HTR-8/SVneo (cell line): Measurements from ENCODE around the gene FGR.

Experiments
- DNase-seq: peaks from one replicate; pipeline ENCODE4 v3.0.0; 2011; ENCODE audit warnings: low spot score, mixed read lengths; ENCODE audit not compliant: insufficient read length
- FAIRE-seq: peaks from 2 replicates; lab custom pipeline; 2011; peaks lifted over from hg19 to GRCh38; lab: Jason Lieb, UNC

Gene FGR

DNA sequence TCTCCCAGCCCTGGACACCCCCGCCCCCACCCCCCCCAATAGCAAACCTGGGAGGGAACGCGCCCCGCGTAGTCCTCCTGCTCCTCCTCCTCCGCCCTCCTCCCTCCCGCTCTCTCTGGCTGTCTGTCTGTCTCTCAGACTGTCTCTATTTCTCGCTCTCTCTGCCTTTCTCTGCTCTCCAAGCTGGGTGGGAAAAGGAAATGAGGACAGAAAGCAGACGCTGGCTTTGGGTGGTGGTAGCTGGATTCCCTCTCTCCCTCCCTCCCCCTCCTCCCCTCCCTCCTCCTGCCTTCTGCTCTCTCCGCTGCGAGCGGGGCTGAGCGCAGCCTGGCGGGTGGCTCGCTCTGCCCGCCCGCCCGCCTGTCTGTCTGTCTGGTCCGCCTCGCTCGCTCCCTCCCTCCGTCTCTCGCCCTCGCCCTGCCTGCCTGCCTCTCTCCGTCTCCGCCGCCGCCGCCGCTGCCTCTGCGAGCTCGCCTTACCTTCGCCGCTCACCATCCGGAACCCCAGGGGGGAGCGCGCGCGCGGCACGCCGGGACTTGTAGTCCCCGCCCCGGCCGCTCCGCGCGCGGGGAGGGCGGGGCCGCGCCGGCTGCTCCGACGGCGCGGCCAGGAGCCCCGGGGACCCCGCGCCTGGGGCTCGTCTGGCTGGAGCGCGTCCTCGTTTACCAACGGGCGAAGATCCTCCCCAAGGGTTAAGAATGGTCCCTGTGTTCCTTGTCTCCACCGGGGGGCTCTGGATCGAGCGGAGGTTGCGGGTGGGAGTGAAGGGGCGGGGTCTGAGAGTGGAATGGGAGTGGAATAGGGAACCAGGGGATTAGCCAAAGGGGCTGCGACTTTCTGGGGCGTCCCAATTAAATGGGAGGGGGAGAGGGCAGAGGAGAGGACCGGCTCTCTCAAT, 31.1 kb downstream of the FGR start, which contains the start of gene AHDC1:
Gene AHDC1, minus strand, starts transcription at position 464 of the 898 bp plus-strand sequence. CDS start 52,029 bp downstream, outside the sequence.
- FAIRE-seq = peak; percentile 59

GRCh38 chr1:27603309-27603680, 31.7 kb downstream of the FGR start:
- DNase-seq (no peak), FAIRE-seq (no peak)

More for the DNA sequence above, 31.1 kb downstream of the FGR start, which contains the start of gene AHDC1:
- peak; percentile 82 for DNase-seq

DNA sequence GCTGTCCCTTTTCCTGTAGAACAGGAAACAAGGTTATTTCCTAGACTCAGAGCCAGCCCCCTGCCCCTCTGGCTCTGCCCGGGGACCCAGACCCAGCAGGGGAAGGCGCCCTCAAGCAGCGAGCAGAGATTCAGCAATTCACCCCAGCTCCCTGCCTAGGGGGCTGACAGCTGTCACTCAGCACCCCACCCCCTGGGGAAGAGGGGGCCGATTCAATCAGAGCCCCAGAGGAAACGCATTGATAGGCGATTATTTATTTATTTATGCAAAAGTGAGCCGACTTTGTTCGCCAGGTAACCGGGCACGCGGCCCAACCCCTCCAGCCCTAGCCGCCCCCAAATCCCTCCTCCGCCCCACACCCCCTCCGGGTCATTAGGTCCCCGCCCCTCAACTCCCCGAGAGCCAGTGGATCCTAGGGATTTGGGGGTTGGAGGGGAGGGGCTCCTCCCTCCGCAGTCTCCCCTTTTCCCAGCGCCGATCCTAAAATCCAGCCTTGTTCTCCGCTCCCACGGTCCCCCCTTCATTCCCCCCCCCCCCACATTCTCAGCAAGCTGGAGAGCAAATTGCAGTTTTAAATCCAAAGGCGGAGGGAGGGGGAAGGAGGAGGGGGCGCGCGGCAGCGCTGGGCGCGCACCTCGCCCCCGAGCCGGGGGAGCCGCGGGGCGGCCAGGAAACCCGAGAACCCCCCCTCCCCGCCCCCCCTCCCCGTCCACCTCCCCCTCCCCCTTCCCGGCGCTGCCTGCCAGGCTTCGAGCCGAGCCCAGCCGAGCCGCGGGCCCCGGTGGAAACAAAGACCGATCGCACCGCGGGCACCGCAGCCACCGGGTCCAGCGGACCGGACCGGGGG, 32.3 kb downstream of the FGR start:
- FAIRE-seq (no peak), DNase-seq (no peak)

- no peak for DNase-seq
Observed at GRCh38 chr1:27601771-27602461, 33.1 kb downstream of the FGR start.

GRCh38 chr1:27601321-27601770, 33.6 kb downstream of the FGR start:
- no peak for DNase-seq

More at GRCh38 chr1:27601771-27602461, 33.1 kb downstream of the FGR start:
- FAIRE-seq = no peak

GRCh38 chr1:27600498-27601175, 34.3 kb downstream of the FGR start:
- no peak for DNase-seq

More at GRCh38 chr1:27601321-27601770, 33.6 kb downstream of the FGR start:
- FAIRE-seq = no peak

GRCh38 chr1:27599605-27600497, 35.1 kb downstream of the FGR start:
- DNase-seq (no peak), FAIRE-seq (no peak)

More at GRCh38 chr1:27600498-27601175, 34.3 kb downstream of the FGR start:
- FAIRE-seq = no peak

GRCh38 chr1:27598902-27599528, 36.0 kb downstream of the FGR start:
- DNase-seq (no peak), FAIRE-seq (no peak)

GRCh38 chr1:27598295-27598687, 36.7 kb downstream of the FGR start:
- FAIRE-seq (no peak), DNase-seq (no peak)

- DNase-seq (no peak), FAIRE-seq (no peak)
Observed at GRCh38 chr1:27597516-27598294, 37.3 kb downstream of the FGR start.

DNA sequence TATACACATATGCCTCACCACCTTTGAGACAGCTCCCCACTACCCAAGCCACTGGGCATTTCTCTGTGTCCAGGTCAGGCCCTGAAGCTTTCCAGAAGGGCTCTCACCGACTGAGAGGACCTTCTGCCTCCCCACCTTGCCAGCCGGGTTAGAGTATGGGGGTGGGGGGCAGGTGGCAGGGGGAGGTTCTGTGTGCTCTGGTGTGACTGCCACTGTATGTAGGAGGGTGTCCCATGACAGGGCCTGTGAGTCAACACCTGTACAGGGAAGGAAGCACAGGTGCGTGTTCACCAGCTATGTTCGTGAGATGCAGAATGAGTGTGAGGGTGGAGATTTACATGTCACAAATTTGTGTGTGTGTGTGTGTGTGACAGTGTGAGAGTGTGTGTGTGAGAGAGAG, 38.0 kb downstream of the FGR start:
- no peak for FAIRE-seq
- DNase-seq = no peak

DNA sequence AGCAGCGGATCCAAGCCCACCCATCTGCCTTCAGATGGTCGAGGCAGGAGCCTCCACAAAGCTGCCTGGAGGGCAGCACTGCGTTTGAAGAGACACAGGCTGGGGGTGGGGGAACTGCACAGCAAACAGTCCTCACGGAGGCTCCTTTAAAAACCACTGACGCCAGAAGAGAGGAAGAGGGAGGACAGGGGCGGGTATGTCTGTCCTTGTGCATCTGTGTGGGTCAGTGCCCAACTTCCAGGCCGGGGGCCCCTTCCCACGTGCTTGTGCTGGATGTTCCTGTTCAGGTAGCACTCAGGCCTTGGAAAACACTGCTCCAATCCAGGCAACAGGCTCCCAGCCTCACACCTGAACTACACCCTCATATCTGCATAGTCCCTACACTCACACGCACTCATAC, 38.7 kb downstream of the FGR start:
- FAIRE-seq = no peak

GRCh38 chr1:27595597-27595996, 39.4 kb downstream of the FGR start:
- DNase-seq (no peak), FAIRE-seq (no peak)

More for the DNA sequence above, 38.7 kb downstream of the FGR start:
- no peak for DNase-seq

DNA sequence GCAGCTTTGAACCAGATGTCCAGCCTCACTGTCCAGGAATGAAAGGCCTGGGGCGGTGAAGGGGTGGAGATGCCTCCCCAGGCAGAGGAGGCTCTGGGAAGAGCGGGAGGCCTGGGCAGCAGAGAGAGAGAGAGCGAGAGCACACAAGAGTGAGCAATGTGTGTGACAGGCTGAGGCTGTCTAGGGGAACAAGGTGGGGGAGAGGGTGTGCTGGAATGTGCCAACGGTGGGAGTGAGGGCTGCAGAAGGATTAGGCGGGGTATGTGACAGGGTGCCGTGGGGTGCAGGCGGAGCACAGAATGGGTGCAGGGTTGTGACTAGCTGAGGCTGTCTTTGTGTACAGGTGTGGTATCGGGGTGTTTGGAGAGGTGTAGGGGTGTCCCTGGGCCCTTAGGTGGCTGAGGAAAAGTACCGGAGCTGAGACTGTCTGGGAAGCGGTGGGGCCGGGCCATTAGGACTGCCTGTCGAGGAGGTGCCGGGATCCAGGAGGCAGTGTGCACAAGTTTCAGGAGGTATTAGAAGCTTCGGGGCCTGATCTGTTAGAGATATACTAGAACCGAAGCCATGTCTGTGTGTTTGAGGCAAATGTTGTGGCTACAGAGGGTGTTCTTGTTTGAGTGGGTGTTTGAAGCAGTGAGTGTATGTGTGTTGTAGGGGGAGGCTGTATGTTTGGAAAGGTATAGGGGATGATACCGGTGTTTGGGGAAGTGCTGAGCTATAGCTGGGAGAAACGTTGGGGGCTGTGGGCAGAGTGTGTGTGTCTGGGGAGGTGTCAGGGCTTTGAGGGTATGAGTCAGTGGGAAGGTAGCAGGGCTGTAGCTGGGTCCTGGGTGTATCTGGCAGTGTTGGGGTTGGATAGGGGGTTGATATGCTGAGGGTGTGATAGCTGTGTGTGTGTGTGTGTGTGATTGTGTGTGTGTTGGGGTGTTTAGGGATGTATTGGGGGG, 40.1 kb downstream of the FGR start:
- FAIRE-seq = peak; percentile 89

DNA sequence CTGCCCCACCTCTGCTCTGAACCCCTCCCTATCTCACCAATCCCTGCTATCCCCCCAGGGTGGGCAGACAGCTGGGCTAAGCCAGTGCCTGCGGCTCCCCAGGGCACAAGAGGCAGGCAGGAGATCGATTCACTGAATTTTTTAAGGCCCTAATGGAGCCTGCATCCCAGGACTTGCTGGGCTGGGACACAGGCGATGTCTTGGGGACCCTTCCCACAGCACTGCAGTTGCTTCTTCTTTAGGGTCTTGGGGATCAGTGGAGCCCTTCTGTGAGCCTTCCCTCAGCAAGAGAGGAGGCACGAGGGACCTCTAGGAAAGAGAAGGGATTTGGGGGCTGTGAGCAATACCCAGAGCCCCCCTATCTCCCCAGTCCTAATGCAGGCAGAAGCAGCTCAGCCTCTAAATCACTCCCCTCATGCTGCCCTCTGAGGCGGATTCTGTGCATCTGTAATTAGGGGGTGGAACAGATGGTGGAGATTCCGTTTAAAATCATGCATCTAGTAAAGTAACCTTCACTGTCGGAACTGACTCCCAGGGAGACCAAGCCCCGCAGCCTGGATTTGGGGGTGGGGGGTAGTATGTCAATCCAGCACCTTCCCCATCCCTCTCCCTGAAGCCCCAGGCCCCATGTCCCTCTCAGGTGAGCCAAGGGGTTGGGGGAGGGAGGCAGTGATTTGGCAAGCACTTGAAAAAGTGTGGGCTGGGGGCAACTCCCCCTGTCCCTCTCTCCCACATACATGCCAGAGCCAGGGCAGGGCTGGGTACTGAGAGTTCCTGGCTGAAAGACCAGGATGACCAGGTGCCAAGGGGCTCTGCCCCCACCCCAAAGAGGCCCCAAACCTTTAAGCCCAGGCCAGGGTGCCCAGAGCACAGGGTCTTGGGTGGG, 41.1 kb downstream of the FGR start:
- FAIRE-seq = no peak
- no peak for DNase-seq

More for the DNA sequence above, 40.1 kb downstream of the FGR start:
- no peak for DNase-seq
